Measurements from ENCODE around the gene LGR4. TPM values are rescaled to one million over a fixed set of nuclear protein-coding genes. Genes with fewer than 3 reads are reported as not detected.

LGR4 gene
- total RNA-seq, 4 donors from 2014 or later: 29.7 to 134 (median 119) TPM

DNA sequence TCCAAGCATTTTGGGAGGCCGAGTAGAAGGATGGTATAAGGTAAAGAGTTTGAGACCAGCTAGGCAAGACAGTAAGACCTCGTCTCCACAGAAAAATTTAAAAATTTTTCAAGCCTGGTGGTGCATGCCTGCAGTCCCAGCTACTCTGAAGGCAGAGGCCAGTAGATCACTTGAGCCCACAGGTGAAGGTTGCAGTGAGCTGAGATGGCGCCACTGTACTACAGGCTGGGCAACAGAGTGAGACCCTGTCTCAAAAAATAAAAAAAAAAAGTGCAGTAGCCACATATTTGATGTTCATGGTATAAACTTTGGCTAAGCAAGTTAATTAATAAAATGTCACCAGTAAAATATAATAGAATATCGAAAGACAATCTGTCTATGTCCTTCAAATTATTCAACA, 27.0 kb downstream of the LGR4 start:
- TF ChIP-seq, protein P1, sequence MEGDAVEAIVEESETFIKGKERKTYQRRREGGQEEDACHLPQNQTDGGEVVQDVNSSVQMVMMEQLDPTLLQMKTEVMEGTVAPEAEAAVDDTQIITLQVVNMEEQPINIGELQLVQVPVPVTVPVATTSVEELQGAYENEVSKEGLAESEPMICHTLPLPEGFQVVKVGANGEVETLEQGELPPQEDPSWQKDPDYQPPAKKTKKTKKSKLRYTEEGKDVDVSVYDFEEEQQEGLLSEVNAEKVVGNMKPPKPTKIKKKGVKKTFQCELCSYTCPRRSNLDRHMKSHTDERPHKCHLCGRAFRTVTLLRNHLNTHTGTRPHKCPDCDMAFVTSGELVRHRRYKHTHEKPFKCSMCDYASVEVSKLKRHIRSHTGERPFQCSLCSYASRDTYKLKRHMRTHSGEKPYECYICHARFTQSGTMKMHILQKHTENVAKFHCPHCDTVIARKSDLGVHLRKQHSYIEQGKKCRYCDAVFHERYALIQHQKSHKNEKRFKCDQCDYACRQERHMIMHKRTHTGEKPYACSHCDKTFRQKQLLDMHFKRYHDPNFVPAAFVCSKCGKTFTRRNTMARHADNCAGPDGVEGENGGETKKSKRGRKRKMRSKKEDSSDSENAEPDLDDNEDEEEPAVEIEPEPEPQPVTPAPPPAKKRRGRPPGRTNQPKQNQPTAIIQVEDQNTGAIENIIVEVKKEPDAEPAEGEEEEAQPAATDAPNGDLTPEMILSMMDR (IDR thresholded peaks at IDR 0.05): no peak
- no peak for TF ChIP-seq POLR2A (IDR thresholded peaks at IDR 0.05)
- no peaks in the 10 kb centered on the region for H3K27me3 ChIP-seq
- H3K36me3 ChIP-seq: no peaks in the 10 kb centered on the region
- no peak overlapping the region for H3K4me3 ChIP-seq
- H3K27ac ChIP-seq: no peak overlapping the region
- DNase-seq: no peak
- no peaks in the 10 kb centered on the region for H3K9me3 ChIP-seq
- H3K4me1 ChIP-seq: peaks cover 0 to 14% (median 0%) of the 10 kb centered on the region in 4 donors

DNA sequence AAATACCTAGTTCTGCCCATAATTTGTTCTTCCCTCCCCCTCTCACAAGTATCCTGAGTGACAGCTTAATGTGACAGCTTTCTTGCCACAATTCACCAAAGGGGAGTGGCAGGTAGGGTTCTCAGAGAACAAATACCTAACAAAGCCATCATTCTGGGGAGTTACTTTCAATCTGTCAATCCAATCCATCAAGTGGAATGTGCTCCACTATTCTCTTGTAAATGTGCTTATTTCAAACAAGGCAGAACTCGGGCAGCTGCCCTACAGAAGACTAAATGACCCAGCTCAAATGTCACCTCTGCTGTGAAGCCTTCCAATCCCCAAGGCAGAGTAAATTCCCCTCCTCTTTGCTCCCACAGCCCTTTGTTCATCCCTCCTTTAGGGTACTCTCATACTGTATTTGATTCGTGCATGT, 27.8 kb downstream of the LGR4 start:
- TF ChIP-seq, protein P1 (IDR thresholded peaks at IDR 0.05): no peak
- no peak for TF ChIP-seq POLR2A (IDR thresholded peaks at IDR 0.05)
- Histone ChIP-seq H3K9me3 (no peaks in the 10 kb centered on the region), H3K27me3 (no peaks in the 10 kb centered on the region), H3K4me3 (no peak overlapping the region), H3K27ac (no peak overlapping the region), H3K36me3 (no peaks in the 10 kb centered on the region), H3K4me1 (peaks cover 0 to 7% (median 0%) of the 10 kb centered on the region in 4 donors)
- DNase-seq: no peak

DNA sequence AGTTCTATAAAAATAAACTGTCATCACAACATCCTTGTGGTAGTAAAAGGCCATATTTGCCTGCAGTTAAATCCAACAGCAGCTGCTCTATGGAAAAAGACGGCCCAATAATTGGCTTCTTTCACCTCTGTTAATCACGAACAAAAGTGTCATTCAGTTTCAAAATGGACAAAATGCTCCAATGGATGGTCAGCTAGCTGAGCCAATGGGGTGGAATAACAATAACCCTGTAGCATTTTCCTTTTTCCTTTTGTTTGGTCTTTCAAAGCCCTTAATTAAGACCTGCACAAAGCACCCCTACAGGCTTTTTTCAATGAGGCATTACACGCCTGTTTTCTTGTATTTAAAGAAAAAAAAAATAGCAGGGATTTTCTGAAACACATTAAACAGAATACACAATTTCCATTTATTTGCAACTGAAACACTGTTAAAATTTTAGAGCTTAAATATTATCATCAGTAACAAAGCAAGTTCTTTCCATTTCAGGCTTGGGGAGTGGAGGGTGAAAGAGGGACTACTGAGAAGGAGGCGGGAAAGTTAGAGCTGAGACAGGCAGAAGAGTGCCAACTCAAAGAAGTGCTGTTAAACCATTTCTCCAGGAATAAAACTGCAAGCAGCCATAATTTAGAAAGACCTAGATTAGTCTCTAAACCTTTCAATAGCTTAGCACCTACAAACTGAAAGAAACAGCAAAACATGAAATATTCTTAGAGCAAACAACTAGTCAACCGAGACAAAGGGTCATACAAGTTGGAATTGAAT, 28.7 kb downstream of the LGR4 start:
- Histone ChIP-seq H3K9me3 (no peaks in the 10 kb centered on the region), H3K4me3 (no peak overlapping the region), H3K36me3 (no peaks in the 10 kb centered on the region), H3K4me1 (peaks cover 0 to 7% (median 0%) of the 10 kb centered on the region in 4 donors), H3K27me3 (no peaks in the 10 kb centered on the region), H3K27ac (no peak overlapping the region)
- TF ChIP-seq, protein P1 (IDR thresholded peaks at IDR 0.05): no peak
- DNase-seq: no peak

DNA sequence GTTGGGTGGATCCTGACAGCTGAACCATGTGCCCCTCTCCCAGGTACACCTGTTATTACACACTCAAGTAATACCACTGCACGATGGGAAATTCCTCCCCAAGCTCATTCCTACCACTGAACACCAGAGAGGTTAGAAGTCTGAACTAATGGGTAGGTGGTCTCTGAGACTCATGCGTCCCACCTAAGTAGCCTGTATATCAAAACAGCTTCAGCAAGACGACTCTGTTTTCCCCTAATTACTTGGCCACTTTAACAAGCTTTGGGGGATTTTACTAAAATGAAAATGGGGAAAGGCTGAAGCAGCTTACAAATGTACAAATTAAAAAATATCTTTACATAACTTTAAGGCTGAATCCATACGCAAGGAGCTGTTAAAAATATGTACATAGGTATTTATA, 29.4 kb downstream of the LGR4 start:
- H3K27ac ChIP-seq: no peak overlapping the region
- TF ChIP-seq POLR2A (IDR thresholded peaks at IDR 0.05): no peak
- TF ChIP-seq, protein P1 (IDR thresholded peaks at IDR 0.05): no peak

DNA sequence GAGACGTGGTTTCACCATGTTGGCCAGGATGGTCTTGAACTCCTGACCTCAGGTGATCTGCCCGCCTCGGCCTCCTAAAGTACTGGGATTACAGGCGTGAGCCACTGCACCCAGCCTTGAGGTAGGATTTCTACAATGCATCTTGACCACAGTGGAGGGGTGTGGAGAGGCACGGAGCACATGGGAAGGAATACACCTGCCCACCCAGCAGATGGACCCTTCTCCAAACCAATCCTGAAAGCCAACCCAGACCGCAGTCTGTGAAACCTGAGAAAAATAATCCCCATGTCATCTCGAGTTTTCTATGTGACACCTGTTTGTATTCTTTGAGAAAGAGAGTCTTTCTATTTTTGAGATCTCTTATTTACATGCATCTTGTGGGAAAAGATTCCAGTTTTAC, 32.5 kb downstream of the LGR4 start:
- H3K4me1 ChIP-seq: peaks cover 0 to 18% (median 0%) of the 10 kb centered on the region in 4 donors
- H3K4me3 ChIP-seq: no peak overlapping the region
- no peaks in the 10 kb centered on the region for H3K27me3 ChIP-seq
- no peak overlapping the region for H3K27ac ChIP-seq
- H3K36me3 ChIP-seq: no peaks in the 10 kb centered on the region
- H3K9me3 ChIP-seq: no peaks in the 10 kb centered on the region
- DNase-seq: no peak
- TF ChIP-seq, protein P1 (IDR thresholded peaks at IDR 0.05): no peak
- TF ChIP-seq POLR2A (IDR thresholded peaks at IDR 0.05): no peak

More for the DNA sequence above, 29.4 kb downstream of the LGR4 start:
- H3K36me3 ChIP-seq: no peaks in the 10 kb centered on the region
- peaks cover 0 to 7% (median 0%) of the 10 kb centered on the region in 4 donors for H3K4me1 ChIP-seq
- H3K4me3 ChIP-seq: no peak overlapping the region
- no peaks in the 10 kb centered on the region for H3K9me3 ChIP-seq
- H3K27me3 ChIP-seq: no peaks in the 10 kb centered on the region
- no peak for DNase-seq

Data from Peyer's patch (tissue), 4 donors.